Chondrocyte (in vitro differentiated cells): ENCODE measurements around the gene APC2. TPM values are rescaled to one million over a fixed set of nuclear protein-coding genes. Genes with fewer than 3 reads are reported as not detected.

Experiments
- DNase-seq: peaks from one replicate; pipeline ENCODE4 v3.0.0; 2021; ENCODE audit warnings: mixed read lengths, low spot score
- H3K27ac Mint-ChIP-seq: one replicate; pipeline ENCODE4 v1.8.0; 2021; ENCODE audit warnings: mild to moderate bottlenecking, moderate library complexity, mixed read lengths; ENCODE audit not compliant: unreplicated experiment
- H3K27me3 Mint-ChIP-seq: 2 replicates; pipeline ENCODE4 v1.8.0; 2021; ENCODE audit warnings: low read depth, mixed read lengths
- H3K36me3 Mint-ChIP-seq: 2 replicates; pipeline ENCODE4 v1.8.0; 2021; ENCODE audit warnings: low read depth, mixed read lengths
- H3K4me1 Mint-ChIP-seq: 2 replicates; pipeline ENCODE4 v1.8.0; 2021; ENCODE audit warnings: low read depth, mild to moderate bottlenecking, mixed read lengths
- H3K4me3 Mint-ChIP-seq: one replicate; pipeline ENCODE4 v1.8.0; 2021; ENCODE audit warnings: mild to moderate bottlenecking, moderate library complexity, mixed read lengths; ENCODE audit not compliant: unreplicated experiment
- H3K9me3 Mint-ChIP-seq: 2 replicates; pipeline ENCODE4 v1.8.0; 2021; ENCODE audit warnings: low read depth, mixed read lengths
- CTCF ChIP-seq: fragments of 200-600 bp; sonication (generic); IDR thresholded peaks from 2 replicates; pipeline ENCODE4 v1.5.0; 2021; ENCODE audit warnings: antibody characterized with exemption, mild to moderate bottlenecking, moderate library complexity
- total RNA-seq: library from RNA; stranded (reverse); gene quantifications from 3 replicates; pipeline ENCODE4 v1.2.1, GENCODE V29; 2021

APC2 gene
- total RNA-seq, 1 donor from 2014 or later = 3.9 TPM

- no peaks in the 10 kb centered on the region for H3K9me3 Mint-ChIP-seq
- no peaks in the 10 kb centered on the region for H3K36me3 Mint-ChIP-seq
- no peak for DNase-seq
- H3K27ac Mint-ChIP-seq = no peak overlapping the region
- H3K27me3 Mint-ChIP-seq = peaks cover 20% of the 10 kb centered on the region
- TF ChIP-seq CTCF = no peak
- peaks cover 5% of the 10 kb centered on the region for H3K4me1 Mint-ChIP-seq
- no peak overlapping the region for H3K4me3 Mint-ChIP-seq
Measured at GRCh38 chr19:1520203-1520780, 70.4 kb downstream of the APC2 start.

DNA sequence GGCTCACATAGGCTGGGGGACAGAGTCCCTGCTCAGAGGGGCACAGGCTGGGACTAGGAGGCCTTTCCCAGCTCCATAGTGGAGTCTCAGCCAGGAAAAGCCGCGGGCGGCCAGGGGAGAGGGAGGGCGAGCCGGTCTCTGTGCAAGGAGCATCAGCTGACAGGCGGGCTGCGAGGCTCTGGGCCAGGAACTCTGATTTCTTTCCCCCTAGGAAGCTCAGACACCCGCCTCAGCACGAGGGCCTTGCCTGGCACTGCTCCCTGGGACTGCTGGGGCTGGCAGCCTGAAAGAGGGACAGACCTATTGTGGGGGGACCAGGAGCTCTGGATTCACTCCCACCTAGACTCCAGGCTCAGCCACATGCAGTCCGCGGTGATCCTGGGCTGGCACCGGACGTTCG, 71.7 kb downstream of the APC2 start:
- no peak for DNase-seq
- Mint-ChIP-seq H3K27me3 (peaks cover 25% of the 10 kb centered on the region), H3K36me3 (no peaks in the 10 kb centered on the region), H3K9me3 (no peaks in the 10 kb centered on the region), H3K4me1 (peaks cover 5% of the 10 kb centered on the region), H3K27ac (no peak overlapping the region), H3K4me3 (no peak overlapping the region)
- TF ChIP-seq CTCF = no peak

GRCh38 chr19:1522061-1522460, 72.1 kb downstream of the APC2 start:
- peaks cover 5% of the 10 kb centered on the region for H3K4me1 Mint-ChIP-seq
- no peaks in the 10 kb centered on the region for H3K36me3 Mint-ChIP-seq
- no peak overlapping the region for H3K27ac Mint-ChIP-seq
- no peak for TF ChIP-seq CTCF
- no peak overlapping the region for H3K4me3 Mint-ChIP-seq
- peaks cover 26% of the 10 kb centered on the region for H3K27me3 Mint-ChIP-seq
- DNase-seq = no peak
- no peaks in the 10 kb centered on the region for H3K9me3 Mint-ChIP-seq

DNA sequence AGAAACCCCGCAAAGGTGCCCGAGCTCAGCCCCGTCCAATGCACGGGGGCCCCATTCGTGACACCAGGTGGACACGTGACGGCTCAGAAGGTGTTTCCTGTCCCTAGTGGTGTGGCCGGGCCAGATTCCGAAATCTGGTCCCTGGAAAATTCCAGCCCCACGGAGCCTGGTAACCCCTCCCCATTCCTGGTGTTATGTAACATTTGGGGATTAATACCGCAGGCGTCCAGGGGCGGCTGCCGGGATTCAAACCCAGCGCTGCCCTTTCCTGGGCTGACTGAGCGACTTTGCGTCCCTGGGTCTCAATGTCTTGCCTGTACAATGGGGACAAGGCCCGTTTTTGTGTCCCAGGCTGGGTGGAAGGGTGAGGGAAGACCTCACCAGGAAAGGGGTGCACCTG, 72.9 kb downstream of the APC2 start:
- Mint-ChIP-seq H3K27ac (no peak overlapping the region), H3K4me3 (no peak overlapping the region), H3K4me1 (peaks cover 5% of the 10 kb centered on the region), H3K27me3 (peaks cover 28% of the 10 kb centered on the region), H3K36me3 (no peaks in the 10 kb centered on the region), H3K9me3 (no peaks in the 10 kb centered on the region)
- TF ChIP-seq CTCF = no peak
- DNase-seq = no peak

Other genes starting within 250 kb of the APC2 start
- 41.1 to 44.5 TPM (median 42.3 TPM) in 3 replicates for gene STK11, start 244.3 kb upstream of the APC2 start, total RNA-seq
- gene CBARP, start 212.1 kb upstream of the APC2 start, total RNA-seq = 4.8 to 9.0 TPM (median 7.6 TPM) in 3 replicates
- 110 to 125 TPM (median 122 TPM) in 3 replicates for gene ATP5F1D, start 208.4 kb upstream of the APC2 start, total RNA-seq
- 64.5 to 75.3 TPM (median 68.3 TPM) in 3 replicates for gene MIDN, start 201.5 kb upstream of the APC2 start, total RNA-seq
- 295 to 320 TPM (median 303 TPM) in 3 replicates for gene CIRBP, start 180.8 kb upstream of the APC2 start, total RNA-seq
- 32.7 to 41.3 TPM (median 36.1 TPM) in 3 replicates for gene FAM174C, start 174.6 kb upstream of the APC2 start, total RNA-seq
- 7.0 to 7.9 TPM (median 7.2 TPM) in 3 replicates for gene EFNA2, start 164.2 kb upstream of the APC2 start, total RNA-seq
- 57.3 to 66.1 TPM (median 57.8 TPM) in 3 replicates for gene NDUFS7, start 66.2 kb upstream of the APC2 start, total RNA-seq
- gene GAMT, start 48.6 kb upstream of the APC2 start, total RNA-seq = 30.1 to 34.3 TPM (median 32.5 TPM) in 3 replicates
- 81.1 to 88.0 TPM (median 82.5 TPM) in 3 replicates for gene DAZAP1, start 42.5 kb upstream of the APC2 start, total RNA-seq
- 614 to 734 TPM (median 636 TPM) in 3 replicates for gene RPS15, start 11.7 kb upstream of the APC2 start, total RNA-seq
- gene C19orf25, start 29.1 kb downstream of the APC2 start, total RNA-seq = 23.3 to 24.7 TPM (median 24.2 TPM) in 3 replicates
- 3.3 to 4.0 TPM (median 3.9 TPM) in 3 replicates for gene PCSK4, start 40.2 kb downstream of the APC2 start, total RNA-seq
- 2.7 to 3.9 TPM (median 2.8 TPM) in 3 replicates for gene REEP6, start 41.1 kb downstream of the APC2 start, total RNA-seq
- 9.1 to 20.3 TPM (median 16.9 TPM) in 3 replicates for gene ADAMTSL5, start 62.9 kb downstream of the APC2 start, total RNA-seq
- 0.12 TPM in 1 of 3 replicates, not detected in the others for gene PLK5, start 74.0 kb downstream of the APC2 start, total RNA-seq
- gene MEX3D, start 118.2 kb downstream of the APC2 start, total RNA-seq = 57.8 to 60.1 TPM (median 59.6 TPM) in 3 replicates
- 83.6 to 101 TPM (median 84.1 TPM) in 3 replicates for gene MBD3, start 142.7 kb downstream of the APC2 start, total RNA-seq
- gene UQCR11, start 155.3 kb downstream of the APC2 start, total RNA-seq = 173 to 190 TPM (median 184 TPM) in 3 replicates
- gene TCF3, start 202.5 kb downstream of the APC2 start, total RNA-seq = 130 to 154 TPM (median 153 TPM) in 3 replicates